HCT116 (cell line): Measurements from ENCODE around the gene NCOA6. TPM values are rescaled to one million over a fixed set of nuclear protein-coding genes. Genes with fewer than 3 reads are reported as not detected.

Experiments
- ATAC-seq: fragments of 200-7000 bp; cut with Tn5 transposase; 2 replicates; pipeline ENCODE4 v1.9.1; 2020; ENCODE audit warnings: mild to moderate bottlenecking, moderate library complexity
- BruUV-seq: library from RNA; stranded (reverse); fragments of 400-500 nt; replicated peaks from 2 replicates; lab custom pipeline; 2021; lab: Mats Ljungman, UMichigan
- CTCF ChIA-PET: fragments of 300-600 bp; sonication (Branson Sonifier 250); formaldehyde crosslinking; loops from one replicate; lab custom pipeline; 2021; ENCODE audit warnings: antibody characterized with exemption; lab: Charles Lee
- POLR2A ChIA-PET: fragments of 300-600, 350-600 bp; sonication (Branson Sonifier 250); formaldehyde crosslinking; loops from one replicate; lab custom pipeline; 2021; ENCODE audit warnings: antibody characterized with exemption; lab: Charles Lee
- RAD21 ChIA-PET, 2 experiments: fragments of 300-600 bp; sonication (Branson Sonifier 250); formaldehyde crosslinking; loops; one replicate each; lab custom pipeline; 2023; ENCODE audit warnings: low total read pairs in 2 of 2; ENCODE audit not compliant: uncharacterized antibody in 2 of 2, unreplicated experiment in 2 of 2, low non-redundant PET in 1 of 2; lab: Charles Lee
- DNase-seq: peaks from one replicate; pipeline ENCODE4 v3.0.0-alpha.2; 2010; ENCODE audit warnings: low read depth, low spot score
- H2AFZ ChIP-seq: fragments of 200-600 bp; shearing (Covaris generic), sonication (generic); 2 replicates; pipeline ENCODE4 v1.6.1; 2017; ENCODE audit warnings: low read depth, mixed run types, mixed read lengths, antibody characterized with exemption, low read length; ENCODE audit not compliant: poor library complexity, severe bottlenecking
- H3K27ac ChIP-seq: 2 replicates; pipeline ENCODE4 v1.5.1; 2012; ENCODE audit warnings: low read depth, low read length
- H3K27me3 ChIP-seq: fragments of 200-600 bp; sonication (generic); 2 replicates; pipeline ENCODE4 v1.6.1; 2016; ENCODE audit warnings: mixed run types, low read length, mixed read lengths; ENCODE audit not compliant: insufficient read depth
- H3K36me3 ChIP-seq, 2 experiments: fragments of 200-500 bp in 1 of 2; fragments of 200-600 bp in 1 of 2; sonication (Bioruptor generic) in 1 of 2; sonication (generic) in 1 of 2; 2 replicates each; pipeline versions ENCODE4 v1.5.1 to v1.6.1; 2014 to 2016; ENCODE audit warnings: low read length in 2 of 2, inconsistent platforms in 1 of 2, mixed read lengths in 1 of 2, mixed run types in 1 of 2; ENCODE audit not compliant: insufficient read depth in 2 of 2, control insufficient read depth in 1 of 2
- H3K4me1 ChIP-seq, 2 experiments: fragments of 200-600 bp in 1 of 2; sonication (generic) in 1 of 2; 2 replicates each; pipeline versions ENCODE4 v1.5.1 to v1.6.1; 2012 to 2017; ENCODE audit warnings: low read length in 2 of 2, inconsistent platforms in 1 of 2, mild to moderate bottlenecking in 1 of 2, mixed read lengths in 1 of 2, mixed run types in 1 of 2, moderate library complexity in 1 of 2; ENCODE audit not compliant: insufficient read depth in 2 of 2, control insufficient read depth in 1 of 2
- H3K4me2 ChIP-seq: fragments of 200-600 bp; sonication (generic); 2 replicates; pipeline ENCODE4 v1.6.1; 2017; ENCODE audit warnings: mixed run types, low read length, mixed read lengths
- H3K4me3 ChIP-seq, 2 experiments: fragments of 200-600 bp in 1 of 2; sonication (generic) in 1 of 2; replicated peaks in 1 of 2; 2 replicates each; pipeline ENCODE4 v1.5.1; 2011 to 2016; ENCODE audit warnings: low read length in 2 of 2, control low read depth in 1 of 2, low read depth in 1 of 2, mild to moderate bottlenecking in 1 of 2, mixed read lengths in 1 of 2, mixed run types in 1 of 2
- H3K79me2 ChIP-seq: fragments of 200-600 bp; sonication (generic); 2 replicates; pipeline ENCODE4 v1.6.1; 2017; ENCODE audit warnings: mild to moderate bottlenecking, mixed run types, low read length, moderate library complexity, mixed read lengths; ENCODE audit not compliant: insufficient read depth
- H3K9ac ChIP-seq: fragments of 200-600 bp; sonication (generic); 2 replicates; pipeline ENCODE4 v1.6.1; 2016; ENCODE audit warnings: low read length, mixed read lengths
- H3K9me2 ChIP-seq: fragments of 200-600 bp; sonication (generic), shearing (Covaris generic); 2 replicates; pipeline ENCODE4 v1.6.1; 2017; ENCODE audit warnings: mixed run types, mild to moderate bottlenecking, moderate library complexity; ENCODE audit not compliant: insufficient read depth
- H3K9me3 ChIP-seq, 2 experiments: fragments of 200-500 bp in 1 of 2; fragments of 200-600 bp in 1 of 2; sonication (Bioruptor generic) in 1 of 2; sonication (generic) in 1 of 2; 2 replicates each; pipeline ENCODE4 v1.6.1; 2014 to 2017; ENCODE audit warnings: low read length in 2 of 2, mixed read lengths in 2 of 2, inconsistent platforms in 1 of 2, low read depth in 1 of 2, mild to moderate bottlenecking in 1 of 2, mixed run types in 1 of 2, moderate library complexity in 1 of 2; ENCODE audit not compliant: control insufficient read depth in 1 of 2, insufficient read depth in 1 of 2
- H4K20me1 ChIP-seq: fragments of 200-600 bp; sonication (generic), shearing (Covaris generic); 2 replicates; pipeline ENCODE4 v1.6.1; 2017; ENCODE audit warnings: mixed run types, mild to moderate bottlenecking, moderate library complexity; ENCODE audit not compliant: insufficient read depth
- ATF3 ChIP-seq: IDR thresholded peaks from 2 replicates; pipeline ENCODE4 v1.6.1; 2012
- CEBPB ChIP-seq: IDR thresholded peaks from 2 replicates; pipeline ENCODE4 v1.6.1; 2012; ENCODE audit warnings: low read depth
- EZH2phosphoT487 ChIP-seq: fragments of 200-600 bp; IDR thresholded peaks from 2 replicates; pipeline ENCODE4 v1.6.1; 2018; ENCODE audit warnings: antibody characterized with exemption, borderline replicate concordance
- JUND ChIP-seq: IDR thresholded peaks from 2 replicates; pipeline ENCODE4 v1.6.1; 2012
- POLR2AphosphoS5 ChIP-seq: IDR thresholded peaks from 2 replicates; pipeline ENCODE4 v1.6.1; 2011; ENCODE audit warnings: mild to moderate bottlenecking, low read depth, low read length, moderate library complexity
- RAD21 ChIP-seq: IDR thresholded peaks from 2 replicates; pipeline ENCODE4 v1.6.1; 2012; ENCODE audit warnings: low read depth, mild to moderate bottlenecking
- SP1 ChIP-seq: IDR thresholded peaks from 2 replicates; pipeline ENCODE4 v1.6.1; 2012; ENCODE audit warnings: low read depth
- SRF ChIP-seq: IDR thresholded peaks from 2 replicates; pipeline ENCODE4 v1.6.1; 2012; ENCODE audit warnings: low read depth
- TCF7L2 ChIP-seq: IDR thresholded peaks from 2 replicates; pipeline ENCODE4 v1.7.0; 2011; ENCODE audit warnings: borderline replicate concordance, inconsistent platforms; ENCODE audit not compliant: insufficient read depth, insufficient read length; ENCODE audit errors: extremely low read depth
- YY1 ChIP-seq: IDR thresholded peaks from 2 replicates; pipeline ENCODE4 v1.6.1; 2011; ENCODE audit warnings: low read length, low read depth, moderate library complexity, mild to moderate bottlenecking; ENCODE audit not compliant: insufficient replicate concordance; ENCODE audit errors: extremely low read depth
- ZBTB33 ChIP-seq: IDR thresholded peaks from 2 replicates; pipeline ENCODE4 v1.6.1; 2011; ENCODE audit warnings: mild to moderate bottlenecking, low read length, moderate library complexity; ENCODE audit not compliant: insufficient replicate concordance; ENCODE audit errors: extremely low read depth
- ZNF274 ChIP-seq: fragments of 200-500 bp; sonication (Bioruptor generic); IDR thresholded peaks from 2 replicates; pipeline ENCODE4 v1.6.1; 2014; ENCODE audit warnings: mild to moderate bottlenecking, low read depth, low read length, inconsistent platforms
- intact Hi-C: fragments of 100-400 bp; cut with micrococcal nuclease; formaldehyde crosslinking; loops from 2 replicates; pipeline ENCODE4 v1.10.0; 2022
- total RNA-seq: library from RNA; stranded (reverse); gene quantifications from one replicate; pipeline ENCODE4 v1.2.1, GENCODE V29; 2021; ENCODE audit not compliant: unreplicated experiment

The NCOA6 gene
- total RNA-seq, 1 experiment from 2014 or later, result 24.8 TPM

DNA sequence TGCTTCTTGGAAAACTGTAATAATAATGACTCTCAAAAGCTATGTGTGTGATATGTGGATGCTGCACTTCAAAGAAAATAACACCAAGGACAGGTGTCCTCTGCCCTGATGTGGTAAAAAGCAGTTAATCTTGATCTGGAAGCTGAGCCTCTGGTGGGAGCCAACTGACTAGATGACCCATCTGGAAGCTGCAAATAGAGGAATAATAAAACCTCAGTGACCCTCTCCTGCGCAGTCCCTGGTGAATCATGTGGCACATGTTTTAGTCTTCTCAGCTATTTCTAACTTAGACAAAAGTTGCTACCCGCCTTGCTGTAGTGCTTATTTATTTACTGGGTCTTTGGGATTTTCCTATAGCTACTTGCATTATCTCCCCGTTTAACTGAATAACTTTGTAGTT, 74.0 kb downstream of the NCOA6 start:
- TF ChIP-seq ZBTB33 (no peak), JUND (no peak), CEBPB (no peak), EZH2phosphoT487 (no peak), YY1 (no peak), SP1 (no peak), SRF (no peak), ATF3 (no peak), ZNF274 (no peak), RAD21 (no peak), TCF7L2 (no peak), POLR2AphosphoS5 (no peak)
- TF ChIP-seq, all 23 proteins: peak for 0
- Histone ChIP-seq H2AFZ (no peak overlapping the region), H3K36me3 (peaks cover 27 to 31% of the 10 kb centered on the region in 2 experiments), H3K27me3 (no peaks in the 10 kb centered on the region), H3K27ac (no peak overlapping the region), H3K9me3 (no peaks in the 10 kb centered on the region), H3K4me2 (no peak overlapping the region), H4K20me1 (no peaks in the 10 kb centered on the region), H3K79me2 (no peaks in the 10 kb centered on the region), H3K9me2 (no peaks in the 10 kb centered on the region), H3K4me1 (no peaks in the 10 kb centered on the region), H3K4me3 (no peak overlapping the region), H3K9ac (no peak overlapping the region)
- POLR2A ChIA-PET, result no interaction called here
- ATAC-seq, result no peak
- intact Hi-C loops, result no loop called here
- no peak for DNase-seq
- BruUV-seq, result no TSS peak
- CTCF ChIA-PET, result interaction anchor here (1.4 kb wide), 1 partner anchor 18 kb away, joined by 5 read pairs; no protein-coding TSS in a partner anchor
- RAD21 ChIA-PET, result no interaction called here
